HG02981 (cell line): Measurements from ENCODE around the gene GOLIM4.

Experiments
- ATAC-seq: cut with Tn5 transposase; IDR thresholded peaks from one replicate; pipeline ENCODE4 v1.9.1; 2021; ENCODE audit warnings: mild to moderate bottlenecking, moderate library complexity; ENCODE audit not compliant: unreplicated experiment

Gene GOLIM4

GRCh38 chr3:168100777-168101492 lies 5.2 kb upstream of the GOLIM4 start:
- no peak for ATAC-seq

GRCh38 chr3:168097381-168097780 lies 1.7 kb upstream of the GOLIM4 start:
- ATAC-seq = no peak

- ATAC-seq = peak; percentile 13
Measured at GRCh38 chr3:168096210-168096652, 507 bp upstream of the GOLIM4 start.

GRCh38 chr3:168094877-168095610 lies 680 bp downstream of the GOLIM4 start:
- peak; percentile 43 for ATAC-seq

- no peak for ATAC-seq
Measured at GRCh38 chr3:168094580-168094876, 1.2 kb downstream of the GOLIM4 start.

GRCh38 chr3:168093790-168094189 lies 1.9 kb downstream of the GOLIM4 start:
- no peak for ATAC-seq

- no peak for ATAC-seq
Measured at GRCh38 chr3:168093229-168093628, 2.5 kb downstream of the GOLIM4 start.

- ATAC-seq = no peak
Measured at GRCh38 chr3:168091941-168092340, 3.8 kb downstream of the GOLIM4 start.

- ATAC-seq = no peak
Measured at GRCh38 chr3:168091302-168091858, 4.3 kb downstream of the GOLIM4 start.

GRCh38 chr3:168090306-168091085 lies 5.2 kb downstream of the GOLIM4 start:
- ATAC-seq = no peak

GRCh38 chr3:168089179-168089771 lies 6.4 kb downstream of the GOLIM4 start:
- no peak for ATAC-seq

- ATAC-seq = peak; percentile 70
Measured at GRCh38 chr3:168088106-168088720, 7.5 kb downstream of the GOLIM4 start.

- ATAC-seq = no peak
Measured at GRCh38 chr3:168087539-168087938, 8.2 kb downstream of the GOLIM4 start.

- no peak for ATAC-seq
Measured at GRCh38 chr3:168086541-168087260, 9.0 kb downstream of the GOLIM4 start.

- ATAC-seq = peak; percentile 78
Measured at GRCh38 chr3:168085491-168086119, 10.1 kb downstream of the GOLIM4 start.

- ATAC-seq = no peak
Measured at GRCh38 chr3:168083906-168084305, 11.8 kb downstream of the GOLIM4 start.

- ATAC-seq = no peak
Measured at GRCh38 chr3:168081856-168082255, 13.9 kb downstream of the GOLIM4 start.

GRCh38 chr3:168081171-168081771 lies 14.5 kb downstream of the GOLIM4 start:
- no peak for ATAC-seq
